ENCODE measurements around the gene ZNF311. TPM values are rescaled to one million over a fixed set of nuclear protein-coding genes. Genes with fewer than 3 reads are reported as not detected.

ZNF311 gene
- total and polyA plus RNA-seq, 9 of the 15 experiments (the other 6 are each of a cell fraction or from before 2014, with no cell fraction given), result 5.1 to 10.0 (median 7.5) TPM

DNA sequence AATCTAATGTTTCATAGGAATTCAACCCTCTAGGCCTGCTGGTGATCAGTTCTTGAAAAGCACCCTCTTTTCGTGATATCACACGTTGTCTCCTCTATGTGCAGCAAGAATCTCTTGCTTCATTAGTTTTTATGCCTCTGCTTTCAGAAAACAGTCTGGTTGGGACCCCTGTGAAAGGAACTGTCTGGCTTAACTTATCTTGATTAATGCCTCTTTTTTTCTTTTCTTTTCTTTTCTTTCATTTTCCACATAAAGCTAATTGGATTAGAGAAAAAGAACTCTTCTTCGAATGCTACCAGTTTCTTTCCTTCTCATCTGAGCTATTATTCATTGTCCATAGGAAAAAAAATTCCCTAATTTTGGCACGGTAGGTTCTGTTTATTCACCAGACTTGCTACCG is 21.3 kb downstream of the ZNF311 start:
- BruUV-seq (replicated peaks), result no TSS peak
- no peaks in the 10 kb centered on the region for H3K27me3 ChIP-seq (ENCODE audit: control insufficient read depth in 2 of 2, insufficient read depth in 2 of 2, low read length in 2 of 2)
- H3K79me2 ChIP-seq (ENCODE audit: control insufficient read depth, insufficient read depth, low read length), result no peaks in the 10 kb centered on the region
- FAIRE-seq (no peak), DNase-seq (ENCODE audit: extremely low read depth in 1 of 4, low spot score in 3 of 4) (no peak), ATAC-seq (no peak)
- TF ChIP-seq ASH1L (IDR thresholded peaks at IDR 0.05; ENCODE audit: borderline replicate concordance, low read depth, partially characterized antibody) (peak; percentile 8), ZNF79 (CRISPR knock-in tag; IDR thresholded peaks at IDR 0.05; ENCODE audit: low read depth) (no peak)
- TF ChIP-seq, protein P1, sequence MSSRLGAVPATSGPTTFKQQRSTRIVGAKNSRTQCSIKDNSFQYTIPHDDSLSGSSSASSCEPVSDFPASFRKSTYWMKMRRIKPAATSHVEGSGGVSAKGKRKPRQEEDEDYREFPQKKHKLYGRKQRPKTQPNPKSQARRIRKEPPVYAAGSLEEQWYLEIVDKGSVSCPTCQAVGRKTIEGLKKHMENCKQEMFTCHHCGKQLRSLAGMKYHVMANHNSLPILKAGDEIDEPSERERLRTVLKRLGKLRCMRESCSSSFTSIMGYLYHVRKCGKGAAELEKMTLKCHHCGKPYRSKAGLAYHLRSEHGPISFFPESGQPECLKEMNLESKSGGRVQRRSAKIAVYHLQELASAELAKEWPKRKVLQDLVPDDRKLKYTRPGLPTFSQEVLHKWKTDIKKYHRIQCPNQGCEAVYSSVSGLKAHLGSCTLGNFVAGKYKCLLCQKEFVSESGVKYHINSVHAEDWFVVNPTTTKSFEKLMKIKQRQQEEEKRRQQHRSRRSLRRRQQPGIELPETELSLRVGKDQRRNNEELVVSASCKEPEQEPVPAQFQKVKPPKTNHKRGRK (tag; IDR thresholded peaks at IDR 0.05), result peak; percentile 81
- H3K4me3 ChIP-seq, result no peak overlapping the region
- no peaks in the 10 kb centered on the region for H3K36me3 ChIP-seq (ENCODE audit: control insufficient read depth, insufficient read depth, low read length)
- no peak overlapping the region for H3K4me2 ChIP-seq (ENCODE audit: insufficient read depth, low read length)
- peak overlapping the region in 1 of 2 experiments; percentile 99; a peak in 1 of 4 replicates for H3K9ac ChIP-seq (ENCODE audit: insufficient read depth in 1 of 2, low read depth in 2 of 2, low read length in 2 of 2)
- intact Hi-C loops (cut with micrococcal nuclease) (loop anchor here (5.0 to 10.0 kb wide), 2 partner anchors 122 to 299 kb away; no protein-coding TSS in a partner anchor), in situ Hi-C loops (cut with MboI) (loop anchor here (5.0 kb wide), 1 partner anchor 37 kb away; no protein-coding TSS in a partner anchor)
- WGBS (ENCODE audit: insufficient coverage, low coverage, missing lambda C conversion rate), result 80% methylated on average over 5 of the region's 5 CpGs
- H3K4me1 ChIP-seq (replicated peaks in 1 of 2; ENCODE audit: control insufficient read depth in 2 of 2, insufficient read depth in 2 of 2, low read length in 2 of 2), result peaks cover 13 to 16% of the 10 kb centered on the region in 2 experiments
- no peak overlapping the region; the same call in 2 of the 3 replicates for H3K27ac ChIP-seq (ENCODE audit: extremely low read depth, low read depth, low read length)
- no peaks in the 10 kb centered on the region for H3K9me1 ChIP-seq (ENCODE audit: control insufficient read depth, insufficient read depth, low read length)
- peak overlapping the region; percentile 92 for H2AFZ ChIP-seq (ENCODE audit: low read depth, low read length)
- ChIA-PET CTCF (ENCODE audit: low intra/inter-chr PET ratio) (interaction anchor here (0.7 kb wide), 1 partner anchor 109 kb away, joined by 3 read pairs; no protein-coding TSS in a partner anchor), POLR2A (interaction anchor here (1.0 to 3.6 kb wide), 3 partner anchors 13 to 62 kb away, joined by 3 to 17 read pairs (median 4); no protein-coding TSS in a partner anchor)
- H4K20me1 ChIP-seq (replicated peaks; ENCODE audit: control insufficient read depth, insufficient read depth, low read length), result no peaks in the 10 kb centered on the region
- H3K9me3 ChIP-seq (replicated peaks; ENCODE audit: control insufficient read depth, insufficient read depth, low read depth, low read length), result no peaks in the 10 kb centered on the region; the same call in none of the 2 replicates
